Measurements from ENCODE around the gene PBRM1. TPM values are rescaled to one million over a fixed set of nuclear protein-coding genes. Genes with fewer than 3 reads are reported as not detected.
A peak's percentile ranks its signal among the peaks of the same experiment; 100 is the strongest.

Gene PBRM1
- total RNA-seq, 2 experiments from 2014 or later = 75.7 to 91.1 TPM

DNA sequence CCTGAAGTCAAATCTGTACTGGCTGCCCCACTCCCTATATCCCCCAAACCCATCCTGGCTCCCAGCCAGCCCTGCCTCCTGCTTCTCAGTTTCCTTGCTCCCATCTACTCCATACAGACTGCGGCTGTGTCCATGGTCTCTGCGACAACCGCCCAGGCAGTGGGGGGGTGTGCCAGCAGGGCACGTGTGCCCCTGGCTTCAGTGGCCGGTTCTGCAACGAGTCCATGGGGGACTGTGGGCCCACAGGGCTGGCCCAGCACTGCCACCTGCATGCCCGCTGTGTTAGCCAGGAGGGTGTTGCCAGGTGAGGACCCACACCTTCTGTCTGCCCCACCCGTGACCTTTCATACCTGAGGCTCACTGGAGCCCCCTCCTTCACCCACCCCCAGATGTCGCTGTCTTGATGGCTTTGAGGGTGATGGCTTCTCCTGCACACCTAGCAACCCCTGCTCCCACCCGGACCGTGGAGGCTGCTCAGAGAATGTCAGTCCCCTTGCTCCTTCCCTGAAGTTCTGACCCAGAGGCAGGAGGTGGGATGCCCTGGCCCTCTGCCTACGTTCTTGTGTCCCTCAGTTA, 175.9 kb downstream of the PBRM1 start:
- TF ChIP-seq, protein P1, sequence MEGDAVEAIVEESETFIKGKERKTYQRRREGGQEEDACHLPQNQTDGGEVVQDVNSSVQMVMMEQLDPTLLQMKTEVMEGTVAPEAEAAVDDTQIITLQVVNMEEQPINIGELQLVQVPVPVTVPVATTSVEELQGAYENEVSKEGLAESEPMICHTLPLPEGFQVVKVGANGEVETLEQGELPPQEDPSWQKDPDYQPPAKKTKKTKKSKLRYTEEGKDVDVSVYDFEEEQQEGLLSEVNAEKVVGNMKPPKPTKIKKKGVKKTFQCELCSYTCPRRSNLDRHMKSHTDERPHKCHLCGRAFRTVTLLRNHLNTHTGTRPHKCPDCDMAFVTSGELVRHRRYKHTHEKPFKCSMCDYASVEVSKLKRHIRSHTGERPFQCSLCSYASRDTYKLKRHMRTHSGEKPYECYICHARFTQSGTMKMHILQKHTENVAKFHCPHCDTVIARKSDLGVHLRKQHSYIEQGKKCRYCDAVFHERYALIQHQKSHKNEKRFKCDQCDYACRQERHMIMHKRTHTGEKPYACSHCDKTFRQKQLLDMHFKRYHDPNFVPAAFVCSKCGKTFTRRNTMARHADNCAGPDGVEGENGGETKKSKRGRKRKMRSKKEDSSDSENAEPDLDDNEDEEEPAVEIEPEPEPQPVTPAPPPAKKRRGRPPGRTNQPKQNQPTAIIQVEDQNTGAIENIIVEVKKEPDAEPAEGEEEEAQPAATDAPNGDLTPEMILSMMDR (conservative IDR thresholded peaks at IDR 0.05; ENCODE audit: low read length) = peak; percentile 68
- TF ChIP-seq EZH2phosphoT487 (IDR thresholded peaks at IDR 0.05; ENCODE audit: borderline replicate concordance, low read depth, low read length) = no peak
- ChIA-PET POLR2A (no interaction called here), CTCF (ENCODE audit: unreplicated experiment) (no interaction called here)
- H3K4me1 ChIP-seq (ENCODE audit: insufficient read depth, low read length, poor library complexity, severe bottlenecking) = no peaks in the 10 kb centered on the region
- intact Hi-C loops (cut with micrococcal nuclease; ENCODE audit: unreplicated experiment) = no loop called here
- no peaks in the 10 kb centered on the region for H3K9me2 ChIP-seq (ENCODE audit: insufficient read depth, low read length)
- H3K79me2 ChIP-seq (ENCODE audit: insufficient read depth, low read depth, low read length) = no peaks in the 10 kb centered on the region
- H3K9me3 ChIP-seq (ENCODE audit: low read length) = no peaks in the 10 kb centered on the region
- no peak overlapping the region for H3K4me2 ChIP-seq (ENCODE audit: low read length)
- BruUV-seq (replicated peaks) = no TSS peak
- H3K4me3 ChIP-seq (ENCODE audit: low read depth, low read length, poor library complexity, severe bottlenecking) = no peak overlapping the region
- H3K27ac ChIP-seq (ENCODE audit: low read depth, low read length, poor library complexity, severe bottlenecking) = no peak overlapping the region
- H2AFZ ChIP-seq (ENCODE audit: low read length) = no peak overlapping the region
- DNase-seq (ENCODE audit: low spot score) = peak; percentile 41
- no peaks in the 10 kb centered on the region for H4K20me1 ChIP-seq (ENCODE audit: insufficient read depth, low read length)
- H3K36me3 ChIP-seq (ENCODE audit: insufficient read depth, low read length) = no peaks in the 10 kb centered on the region

DNA sequence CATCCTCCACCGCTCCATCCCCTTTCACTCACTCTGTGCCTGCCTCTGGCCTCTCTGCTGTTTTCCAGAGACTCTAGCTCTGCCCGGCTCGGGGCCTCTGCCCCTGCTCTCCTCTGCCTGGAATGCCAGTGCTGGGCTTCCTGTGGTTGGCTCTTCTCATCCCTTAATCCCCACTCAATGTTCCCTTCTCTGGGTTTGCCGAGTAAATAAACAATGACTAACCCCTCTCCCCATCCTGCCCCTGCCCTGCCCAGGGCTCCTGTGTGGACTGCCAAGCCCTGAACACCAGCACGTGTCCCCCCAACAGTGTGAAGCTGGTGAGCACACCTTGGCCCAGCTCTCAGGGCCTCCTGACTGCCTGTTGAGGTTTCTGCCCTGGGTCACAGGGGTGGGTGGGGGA, 178.4 kb downstream of the PBRM1 start:
- BruUV-seq (replicated peaks) = no TSS peak

More for the DNA sequence above, 178.4 kb downstream of the PBRM1 start:
- H3K36me3 ChIP-seq (ENCODE audit: insufficient read depth, low read length) = no peaks in the 10 kb centered on the region
- no peaks in the 10 kb centered on the region for H3K9me3 ChIP-seq (ENCODE audit: low read length)
- no peaks in the 10 kb centered on the region for H4K20me1 ChIP-seq (ENCODE audit: insufficient read depth, low read length)
- no peaks in the 10 kb centered on the region for H3K9me2 ChIP-seq (ENCODE audit: insufficient read depth, low read length)
- TF ChIP-seq EZH2phosphoT487 (IDR thresholded peaks at IDR 0.05; ENCODE audit: borderline replicate concordance, low read depth, low read length) = no peak
- TF ChIP-seq, protein P1 (conservative IDR thresholded peaks at IDR 0.05; ENCODE audit: low read length) = no peak
- intact Hi-C loops (cut with micrococcal nuclease; ENCODE audit: unreplicated experiment) = no loop called here
- no peak overlapping the region for H3K4me3 ChIP-seq (ENCODE audit: low read depth, low read length, poor library complexity, severe bottlenecking)
- DNase-seq (ENCODE audit: low spot score) = no peak
- H2AFZ ChIP-seq (ENCODE audit: low read length) = no peak overlapping the region
- H3K79me2 ChIP-seq (ENCODE audit: insufficient read depth, low read depth, low read length) = no peaks in the 10 kb centered on the region
- no peak overlapping the region for H3K4me2 ChIP-seq (ENCODE audit: low read length)
- CTCF ChIA-PET (ENCODE audit: unreplicated experiment) = interaction anchor here (0.6 kb wide), 1 partner anchor 80 kb away, joined by 3 read pairs; no protein-coding TSS in a partner anchor
- no peaks in the 10 kb centered on the region for H3K4me1 ChIP-seq (ENCODE audit: insufficient read depth, low read length, poor library complexity, severe bottlenecking)
- H3K27ac ChIP-seq (ENCODE audit: low read depth, low read length, poor library complexity, severe bottlenecking) = no peak overlapping the region
- POLR2A ChIA-PET = no interaction called here
